HepG2 (cell line): ENCODE measurements around the gene FBXL4. TPM values are rescaled to one million over a fixed set of nuclear protein-coding genes. Genes with fewer than 3 reads are reported as not detected.

Experiments used
- ATAC-seq: fragments of 200-7000 bp; cut with Tn5 transposase; 3 replicates; pipeline ENCODE4 v1.9.1; 2020; ENCODE audit warnings: mild to moderate bottlenecking, moderate library complexity
- BruUV-seq: library from RNA; stranded (reverse); fragments of 400-500 nt; replicated peaks from 2 replicates; lab custom pipeline; 2021; lab: Mats Ljungman, UMichigan
- CTCF ChIA-PET: fragments of 300-600 bp; formaldehyde crosslinking; extraction: SDS; loops from one replicate; lab custom pipeline; 2021; ENCODE audit warnings: low total read pairs, inconsistent platforms, low intra/inter-chr PET ratio; lab: Yijun Ruan, JAX
- POLR2A ChIA-PET: fragments of 350-600 bp; sonication (Branson Sonifier 250); formaldehyde crosslinking; loops from one replicate; lab custom pipeline; 2020; ENCODE audit warnings: antibody characterized with exemption, inconsistent platforms; lab: Yijun Ruan, JAX
- DNase-seq: peaks from one replicate; pipeline ENCODE4 v3.0.0-alpha.2; 2015; ENCODE audit warnings: low spot score
- FAIRE-seq: peaks from 3 replicates; lab custom pipeline; 2011; peaks lifted over from hg19 to GRCh38; lab: Jason Lieb, UNC
- H2AFZ ChIP-seq: one replicate; pipeline ENCODE4 v1.6.1; 2011; ENCODE audit warnings: low read length, inconsistent platforms
- H3K27ac ChIP-seq: fragments of 300-600 bp; 3 replicates; pipeline ENCODE4 v1.8.0; 2011; ENCODE audit warnings: mixed run types, mild to moderate bottlenecking, mixed read lengths, low read length, inconsistent platforms; ENCODE audit not compliant: insufficient read depth; ENCODE audit errors: extremely low read length
- H3K27me3 ChIP-seq, 2 experiments: fragments of 200-600 bp in 1 of 2; 2 replicates in 1 of 2; 3 replicates in 1 of 2; pipeline versions ENCODE4 v1.6.0 to v1.8.0; 2011; ENCODE audit warnings: low read length in 2 of 2, mild to moderate bottlenecking in 2 of 2, moderate library complexity in 2 of 2, inconsistent platforms in 1 of 2; ENCODE audit not compliant: insufficient read depth in 2 of 2, control insufficient read depth in 1 of 2
- H3K36me3 ChIP-seq, 2 experiments: fragments of 200-600 bp in 1 of 2; replicated peaks in 1 of 2; 2 replicates in 1 of 2; 3 replicates in 1 of 2; pipeline versions ENCODE4 v1.5.1 to v1.8.0; 2011; ENCODE audit warnings: low read length in 2 of 2, inconsistent platforms in 1 of 2; ENCODE audit not compliant: insufficient read depth in 2 of 2, control insufficient read depth in 1 of 2
- H3K4me1 ChIP-seq: 2 replicates; pipeline ENCODE4 v1.5.1; 2012; ENCODE audit warnings: low read length, inconsistent platforms; ENCODE audit not compliant: insufficient read depth
- H3K4me2 ChIP-seq: 2 replicates; pipeline ENCODE4 v1.6.0; 2011; ENCODE audit warnings: low read depth, low read length, inconsistent platforms
- H3K4me3 ChIP-seq, 3 experiments: fragments of 200-600 bp in 1 of 3; sonication (generic), shearing (Covaris generic) in 1 of 3; replicated peaks in 1 of 3; 2 replicates each; pipeline ENCODE4 v1.5.1; 2011 to 2016; ENCODE audit warnings: low read length in 3 of 3, inconsistent platforms in 2 of 3, low read depth in 2 of 3, mild to moderate bottlenecking in 2 of 3, control low read depth in 1 of 3, mixed read lengths in 1 of 3; ENCODE audit not compliant: insufficient read depth in 1 of 3
- H3K79me2 ChIP-seq: one replicate; pipeline ENCODE4 v1.6.1; 2011; ENCODE audit warnings: low read length, inconsistent platforms; ENCODE audit not compliant: insufficient read depth
- H3K9ac ChIP-seq: 2 replicates; pipeline ENCODE4 v1.6.0; 2011; ENCODE audit warnings: mild to moderate bottlenecking, low read depth, low read length, inconsistent platforms; ENCODE audit not compliant: insufficient read depth
- H3K9me3 ChIP-seq: 2 replicates; pipeline ENCODE4 v1.5.1; 2012; ENCODE audit warnings: mild to moderate bottlenecking, low read length
- H4K20me1 ChIP-seq: 2 replicates; pipeline ENCODE4 v1.6.0; 2011; ENCODE audit warnings: inconsistent platforms, mild to moderate bottlenecking, low read length, moderate library complexity; ENCODE audit not compliant: insufficient read depth
- E2F1 ChIP-seq: sonication (generic); formaldehyde crosslinking; IDR thresholded peaks from 2 replicates; pipeline ENCODE4 v1.5.0; 2020; ENCODE audit warnings: missing genetic modification reagents
- ELK4 ChIP-seq: sonication (generic); formaldehyde crosslinking; IDR thresholded peaks from 2 replicates; pipeline ENCODE4 v1.9.0; 2021; ENCODE audit warnings: missing genetic modification reagents, borderline replicate concordance
- EP300 ChIP-seq, 3 experiments: sonication (generic) in 1 of 3; formaldehyde crosslinking in 1 of 3; IDR thresholded peaks; 2 replicates each; pipeline versions ENCODE4 v1.5.1 to v1.6.1; 2011 to 2020; ENCODE audit warnings: low read depth in 2 of 3, low read length in 2 of 3, borderline replicate concordance in 1 of 3, improper control_type of control experiment in 1 of 3, mild to moderate bottlenecking in 1 of 3, missing genetic modification reagents in 1 of 3, moderate library complexity in 1 of 3
- FOSL2 ChIP-seq: sonication (generic); formaldehyde crosslinking; IDR thresholded peaks from 2 replicates; pipeline ENCODE4 v1.4.0; 2020; ENCODE audit warnings: missing genetic modification reagents
- HNF4A ChIP-seq: sonication (generic); formaldehyde crosslinking; IDR thresholded peaks from 2 replicates; pipeline ENCODE4 v1.4.0; 2020; ENCODE audit warnings: missing genetic modification reagents
- KDM3A ChIP-seq: IDR thresholded peaks from 2 replicates; pipeline ENCODE4 v1.6.1; 2018; ENCODE audit warnings: low read depth, missing compliant biosample characterization
- MTF2 ChIP-seq: sonication (generic); formaldehyde crosslinking; IDR thresholded peaks from 2 replicates; pipeline ENCODE4 v1.5.0; 2020; ENCODE audit warnings: missing genetic modification reagents, borderline replicate concordance
- NFIC ChIP-seq: IDR thresholded peaks from 2 replicates; pipeline ENCODE4 v1.6.1; 2012; ENCODE audit warnings: mild to moderate bottlenecking, low read length, inconsistent platforms
- PITX1 ChIP-seq: sonication (generic); formaldehyde crosslinking; IDR thresholded peaks from 2 replicates; pipeline ENCODE4 v1.5.1; 2020; ENCODE audit warnings: mild to moderate bottlenecking, missing genetic modification reagents
- RFXANK ChIP-seq: IDR thresholded peaks from 2 replicates; pipeline ENCODE4 v1.6.1; 2016
- SALL1 ChIP-seq: sonication (generic); formaldehyde crosslinking; IDR thresholded peaks from 2 replicates; pipeline ENCODE4 v1.8.0; 2022; ENCODE audit warnings: mild to moderate bottlenecking, missing genetic modification reagents
- TOPORS ChIP-seq: sonication (generic); formaldehyde crosslinking; IDR thresholded peaks from 2 replicates; pipeline ENCODE4 v1.8.0; 2023; ENCODE audit warnings: mild to moderate bottlenecking, missing genetic modification reagents
- YY1 ChIP-seq: IDR thresholded peaks from 2 replicates; pipeline ENCODE4 v1.6.1; 2011; ENCODE audit warnings: low read length, low read depth, moderate library complexity, mild to moderate bottlenecking; ENCODE audit not compliant: insufficient read depth, insufficient replicate concordance
- ZBTB34 ChIP-seq: sonication (generic); formaldehyde crosslinking; IDR thresholded peaks from 2 replicates; pipeline ENCODE4 v1.8.0; 2022; ENCODE audit warnings: mild to moderate bottlenecking, missing genetic modification reagents
- ZGPAT ChIP-seq: IDR thresholded peaks from 2 replicates; pipeline ENCODE4 v1.6.1; 2016; ENCODE audit warnings: mild to moderate bottlenecking
- ZNF362 ChIP-seq: sonication (generic); formaldehyde crosslinking; IDR thresholded peaks from 2 replicates; pipeline ENCODE4 v1.4.0; 2020; ENCODE audit warnings: missing genetic modification reagents, mild to moderate bottlenecking, borderline replicate concordance
- ZNF776 ChIP-seq: sonication (generic); formaldehyde crosslinking; IDR thresholded peaks from 2 replicates; pipeline ENCODE4 v1.4.0; 2020; ENCODE audit warnings: mild to moderate bottlenecking, missing genetic modification reagents
- WGBS: methylation state at CpG from one replicate; pipeline ENCODE4 v1.1.6; 2017; ENCODE audit warnings: low lambda C conversion rate; 5-methylcytosine and 5-hydroxymethylcytosine counted together
- in situ Hi-C: cut with HindIII; loops from 2 replicates; pipeline ENCODE4 v1.10.0; 2017; ENCODE audit warnings: low pct_unique_long_range_greater_than_20kb; ENCODE audit not compliant: extremely low pct_ligation_motif_present
- intact Hi-C: fragments of 100-400 bp; cut with micrococcal nuclease; formaldehyde crosslinking; loops from one replicate; pipeline ENCODE4 v1.10.0; 2022; ENCODE audit not compliant: unreplicated experiment
- polyA plus RNA-seq, 8 experiments: library from polyadenylated mRNA; depleted of rRNA in 3 of 8; stranded (reverse) in 7 of 8; unstranded in 1 of 8; fragments of >200 nt; fragmentation: Illumina TruSeq in 4 of 8; extraction: Trizol in 4 of 8; gene quantifications; 2 replicates each; pipeline versions ENCODE4 v1.2.1 to v1.2.3, GENCODE V29; 2011 to 2016; ENCODE audit warnings: low read depth in 4 of 8, missing spikeins in 1 of 8, mixed read lengths in 1 of 8; ENCODE audit not compliant: insufficient read depth in 1 of 8
- total RNA-seq, 5 experiments: library from RNA; depleted of rRNA; stranded (reverse); fragments of >200 nt; fragmentation: Illumina TruSeq; extraction: Trizol; gene quantifications; 2 replicates each; pipeline ENCODE4 v1.2.3, GENCODE V29; 2016; ENCODE audit warnings: low read depth in 1 of 5

Gene FBXL4
- total and polyA plus RNA-seq, 2 of the 13 experiments (the other 11 are each of a cell fraction or from before 2014, with no cell fraction given): 13.2 to 17.6 TPM

GRCh38 chr6:98944598-98945081 is 3.1 kb downstream of the FBXL4 start (continued):
- TF ChIP-seq EP300 (IDR thresholded peaks at IDR 0.05; ENCODE audit: low read depth in 2 of 2, low read length in 2 of 2) (peak in 1 of 2 experiments; percentile 73; a peak in 2 of 4 replicates), EP300 (CRISPR knock-in tag; IDR thresholded peaks at IDR 0.05; ENCODE audit: borderline replicate concordance) (no peak), SALL1 (CRISPR knock-in tag) (peak; percentile 27; the same call in 1 of the 2 replicates)

GRCh38 chr6:98944168-98944567 is 3.6 kb downstream of the FBXL4 start:
- Histone ChIP-seq H4K20me1 (peaks cover 35% of the 10 kb centered on the region), H3K4me3 (peak overlapping the region in 1 of 3 experiments; percentile 10; a peak in 1 of 6 replicates), H3K36me3 (no peaks in the 10 kb centered on the region), H3K9me3 (peaks cover 6% of the 10 kb centered on the region; the same call in 1 of the 2 replicates), H3K4me1 (peaks cover 50% of the 10 kb centered on the region), H3K4me2 (peak overlapping the region; percentile 81), H3K79me2 (peaks cover 73% of the 10 kb centered on the region), H3K27ac (peak overlapping the region; percentile 65), H3K9ac (no peak overlapping the region), H3K27me3 (no peaks in the 10 kb centered on the region; a peak in 1 of 5 replicates), H2AFZ (no peak overlapping the region)
- FAIRE-seq (no peak), ATAC-seq (no peak), DNase-seq (no peak)
- 36% methylated on average over 3 of the region's 3 CpGs for WGBS
- CTCF ChIA-PET: no interaction called here
- BruUV-seq: no TSS peak
- in situ Hi-C loops (no loop called here), intact Hi-C loops (loop anchor here (1.0 to 5.0 kb wide), 2 partner anchors 17 to 97 kb away; no protein-coding TSS in a partner anchor)
- POLR2A ChIA-PET: no interaction called here
- TF ChIP-seq ZGPAT (no peak), FOSL2 (CRISPR knock-in tag) (no peak), HNF4A (CRISPR knock-in tag) (no peak), ZBTB34 (CRISPR knock-in tag) (no peak), MTF2 (CRISPR knock-in tag) (no peak), YY1 (no peak), PITX1 (no peak), KDM3A (CRISPR knock-in tag) (no peak), ELK4 (CRISPR knock-in tag) (no peak), NFIC (no peak), E2F1 (no peak), RFXANK (CRISPR knock-in tag) (no peak), TOPORS (no peak), ZNF776 (no peak), ZNF362 (CRISPR knock-in tag) (no peak)
